ENCODE data around the gene CCDC167.

Gene CCDC167

GRCh38 chr6:37530297-37530696, 30.6 kb upstream of the CCDC167 start:
- Histone ChIP-seq H3K4me3 (ENCODE audit: low read depth, low read length) (no peak overlapping the region), H3K4me1 (ENCODE audit: control insufficient read depth, insufficient read depth, low read length) (no peaks in the 10 kb centered on the region), H3K36me3 (ENCODE audit: control insufficient read depth, insufficient read depth, low read length) (no peaks in the 10 kb centered on the region), H3K9ac (ENCODE audit: low read length) (no peak overlapping the region), H3K27me3 (ENCODE audit: control insufficient read depth, insufficient read depth, low read length) (peaks cover 59% of the 10 kb centered on the region), H3K9me3 (ENCODE audit: control insufficient read depth, insufficient read depth, low read depth, low read length) (no peaks in the 10 kb centered on the region), H3K27ac (ENCODE audit: low read depth, low read length) (no peak overlapping the region)

GRCh38 chr6:37528541-37528940, 28.8 kb upstream of the CCDC167 start:
- Histone ChIP-seq H3K4me1 (ENCODE audit: control insufficient read depth, insufficient read depth, low read length) (no peaks in the 10 kb centered on the region), H3K27ac (ENCODE audit: low read depth, low read length) (no peak overlapping the region), H3K27me3 (ENCODE audit: control insufficient read depth, insufficient read depth, low read length) (peaks cover 41% of the 10 kb centered on the region), H3K9me3 (ENCODE audit: control insufficient read depth, insufficient read depth, low read depth, low read length) (no peaks in the 10 kb centered on the region), H3K9ac (ENCODE audit: low read length) (no peak overlapping the region), H3K4me3 (ENCODE audit: low read depth, low read length) (no peak overlapping the region), H3K36me3 (ENCODE audit: control insufficient read depth, insufficient read depth, low read length) (no peaks in the 10 kb centered on the region)

GRCh38 chr6:37525460-37526357, 26.0 kb upstream of the CCDC167 start:
- H3K27me3 ChIP-seq (ENCODE audit: control insufficient read depth, insufficient read depth, low read length), result peaks cover 26% of the 10 kb centered on the region; the same call in 1 of the 2 replicates
- H3K4me3 ChIP-seq (ENCODE audit: low read depth, low read length), result no peak overlapping the region
- no peak overlapping the region for H3K27ac ChIP-seq (ENCODE audit: low read depth, low read length)
- H3K4me1 ChIP-seq (ENCODE audit: control insufficient read depth, insufficient read depth, low read length), result no peaks in the 10 kb centered on the region
- H3K9ac ChIP-seq (ENCODE audit: low read length), result no peak overlapping the region
- no peaks in the 10 kb centered on the region for H3K9me3 ChIP-seq (ENCODE audit: control insufficient read depth, insufficient read depth, low read depth, low read length)
- H3K36me3 ChIP-seq (ENCODE audit: control insufficient read depth, insufficient read depth, low read length), result no peaks in the 10 kb centered on the region

GRCh38 chr6:37524970-37525318, 25.3 kb upstream of the CCDC167 start:
- no peak overlapping the region for H3K4me3 ChIP-seq (ENCODE audit: low read depth, low read length)
- no peak overlapping the region for H3K9ac ChIP-seq (ENCODE audit: low read length)
- no peaks in the 10 kb centered on the region for H3K9me3 ChIP-seq (ENCODE audit: control insufficient read depth, insufficient read depth, low read depth, low read length)
- no peaks in the 10 kb centered on the region for H3K4me1 ChIP-seq (ENCODE audit: control insufficient read depth, insufficient read depth, low read length)
- peaks cover 21% of the 10 kb centered on the region; the same call in 1 of the 2 replicates for H3K27me3 ChIP-seq (ENCODE audit: control insufficient read depth, insufficient read depth, low read length)
- no peak overlapping the region for H3K27ac ChIP-seq (ENCODE audit: low read depth, low read length)
- no peaks in the 10 kb centered on the region for H3K36me3 ChIP-seq (ENCODE audit: control insufficient read depth, insufficient read depth, low read length)

GRCh38 chr6:37524025-37524969, 24.6 kb upstream of the CCDC167 start:
- Histone ChIP-seq H3K27ac (ENCODE audit: low read depth, low read length) (no peak overlapping the region), H3K4me3 (ENCODE audit: low read depth, low read length) (no peak overlapping the region), H3K27me3 (ENCODE audit: control insufficient read depth, insufficient read depth, low read length) (peaks cover 18% of the 10 kb centered on the region; the same call in 1 of the 2 replicates), H3K9me3 (ENCODE audit: control insufficient read depth, insufficient read depth, low read depth, low read length) (0 out of 2 replicates have a peak, but pooled peaks cover 2% of the 10 kb centered on the region), H3K36me3 (ENCODE audit: control insufficient read depth, insufficient read depth, low read length) (no peaks in the 10 kb centered on the region), H3K9ac (ENCODE audit: low read length) (no peak overlapping the region), H3K4me1 (ENCODE audit: control insufficient read depth, insufficient read depth, low read length) (no peaks in the 10 kb centered on the region)

GRCh38 chr6:37523412-37523811, 23.7 kb upstream of the CCDC167 start:
- H3K27me3 ChIP-seq (ENCODE audit: control insufficient read depth, insufficient read depth, low read length), result peaks cover 18% of the 10 kb centered on the region; the same call in 1 of the 2 replicates
- 0 out of 2 replicates have a peak, but pooled peaks cover 2% of the 10 kb centered on the region for H3K9me3 ChIP-seq (ENCODE audit: control insufficient read depth, insufficient read depth, low read depth, low read length)
- H3K9ac ChIP-seq (ENCODE audit: low read length), result no peak overlapping the region
- no peaks in the 10 kb centered on the region for H3K36me3 ChIP-seq (ENCODE audit: control insufficient read depth, insufficient read depth, low read length)
- H3K4me1 ChIP-seq (ENCODE audit: control insufficient read depth, insufficient read depth, low read length), result no peaks in the 10 kb centered on the region
- H3K27ac ChIP-seq (ENCODE audit: low read depth, low read length), result no peak overlapping the region
- H3K4me3 ChIP-seq (ENCODE audit: low read depth, low read length), result no peak overlapping the region

GRCh38 chr6:37522836-37523235, 23.1 kb upstream of the CCDC167 start:
- H3K4me3 ChIP-seq (ENCODE audit: low read depth, low read length), result no peak overlapping the region
- no peak overlapping the region for H3K27ac ChIP-seq (ENCODE audit: low read depth, low read length)
- 0 out of 2 replicates have a peak, but pooled peaks cover 2% of the 10 kb centered on the region for H3K9me3 ChIP-seq (ENCODE audit: control insufficient read depth, insufficient read depth, low read depth, low read length)
- H3K36me3 ChIP-seq (ENCODE audit: control insufficient read depth, insufficient read depth, low read length), result no peaks in the 10 kb centered on the region
- H3K9ac ChIP-seq (ENCODE audit: low read length), result no peak overlapping the region
- peaks cover 21% of the 10 kb centered on the region; the same call in 1 of the 2 replicates for H3K27me3 ChIP-seq (ENCODE audit: control insufficient read depth, insufficient read depth, low read length)
- no peaks in the 10 kb centered on the region for H3K4me1 ChIP-seq (ENCODE audit: control insufficient read depth, insufficient read depth, low read length)

- H3K4me1 ChIP-seq (ENCODE audit: control insufficient read depth, insufficient read depth, low read length), result peaks cover 6% of the 10 kb centered on the region; the same call in 1 of the 2 replicates
- 0 out of 2 replicates have a peak, but pooled peaks cover 2% of the 10 kb centered on the region for H3K9me3 ChIP-seq (ENCODE audit: control insufficient read depth, insufficient read depth, low read depth, low read length)
- peaks cover 13% of the 10 kb centered on the region; the same call in 1 of the 2 replicates for H3K27me3 ChIP-seq (ENCODE audit: control insufficient read depth, insufficient read depth, low read length)
- H3K9ac ChIP-seq (ENCODE audit: low read length), result no peak overlapping the region
- H3K4me3 ChIP-seq (ENCODE audit: low read depth, low read length), result no peak overlapping the region
- no peak overlapping the region for H3K27ac ChIP-seq (ENCODE audit: low read depth, low read length)
- no peaks in the 10 kb centered on the region for H3K36me3 ChIP-seq (ENCODE audit: control insufficient read depth, insufficient read depth, low read length)
Measured at GRCh38 chr6:37521674-37522073, 22.0 kb upstream of the CCDC167 start.

- no peak overlapping the region for H3K9ac ChIP-seq (ENCODE audit: low read length)
- H3K27me3 ChIP-seq (ENCODE audit: control insufficient read depth, insufficient read depth, low read length), result peaks cover 13% of the 10 kb centered on the region; the same call in 1 of the 2 replicates
- peaks cover 14% of the 10 kb centered on the region for H3K4me1 ChIP-seq (ENCODE audit: control insufficient read depth, insufficient read depth, low read length)
- H3K4me3 ChIP-seq (ENCODE audit: low read depth, low read length), result no peak overlapping the region
- 0 out of 2 replicates have a peak, but pooled peaks cover 2% of the 10 kb centered on the region for H3K9me3 ChIP-seq (ENCODE audit: control insufficient read depth, insufficient read depth, low read depth, low read length)
- H3K36me3 ChIP-seq (ENCODE audit: control insufficient read depth, insufficient read depth, low read length), result no peaks in the 10 kb centered on the region
- no peak overlapping the region for H3K27ac ChIP-seq (ENCODE audit: low read depth, low read length)
Measured at GRCh38 chr6:37520926-37521325, 21.2 kb upstream of the CCDC167 start.

GRCh38 chr6:37519461-37519860, 19.8 kb upstream of the CCDC167 start:
- Histone ChIP-seq H3K27ac (ENCODE audit: low read depth, low read length) (no peak overlapping the region), H3K4me1 (ENCODE audit: control insufficient read depth, insufficient read depth, low read length) (peaks cover 28% of the 10 kb centered on the region), H3K27me3 (ENCODE audit: control insufficient read depth, insufficient read depth, low read length) (peaks cover 16% of the 10 kb centered on the region), H3K4me3 (ENCODE audit: low read depth, low read length) (no peak overlapping the region), H3K9me3 (ENCODE audit: control insufficient read depth, insufficient read depth, low read depth, low read length) (0 out of 2 replicates have a peak, but pooled peaks cover 2% of the 10 kb centered on the region), H3K36me3 (ENCODE audit: control insufficient read depth, insufficient read depth, low read length) (no peaks in the 10 kb centered on the region), H3K9ac (ENCODE audit: low read length) (no peak overlapping the region)
